HEK293 (cell line): ENCODE measurements around the gene C16orf74.
A peak's percentile ranks its signal among the peaks of the same experiment; 100 is the strongest.

Experiments used
- CTCF ChIA-PET: fragments of 350-600 bp; formaldehyde crosslinking; extraction: SDS; loops from one replicate; lab custom pipeline; 2021; ENCODE audit warnings: antibody characterized with exemption; lab: Yijun Ruan, JAX
- POLR2A ChIA-PET: fragments of 300-600 bp; formaldehyde crosslinking; extraction: SDS; loops from one replicate; lab custom pipeline; 2020; ENCODE audit warnings: antibody characterized with exemption, inconsistent platforms; lab: Yijun Ruan, JAX
- H3K27ac ChIP-seq: fragments of 200-500 bp; sonication (Bioruptor generic); 2 replicates; pipeline ENCODE4 v1.5.1; 2014; ENCODE audit warnings: low read depth, low read length, control low read depth, inconsistent platforms; ENCODE audit errors: extremely low read depth
- H3K36me3 ChIP-seq, 2 experiments: fragments of 200-500 bp in 1 of 2; sonication (Bioruptor generic) in 1 of 2; 1 replicate in 1 of 2; 2 replicates in 1 of 2; pipeline ENCODE4 v1.5.1; 2014 to 2017; ENCODE audit warnings: inconsistent platforms in 2 of 2, low read length in 2 of 2; ENCODE audit not compliant: control insufficient read depth in 2 of 2, insufficient read depth in 1 of 2
- H3K4me1 ChIP-seq: fragments of 200-500 bp; sonication (Bioruptor generic); 2 replicates; pipeline ENCODE4 v1.5.1; 2014; ENCODE audit warnings: mild to moderate bottlenecking, low read length, inconsistent platforms; ENCODE audit not compliant: control insufficient read depth, insufficient read depth
- H3K4me3 ChIP-seq: 2 replicates; pipeline ENCODE4 v1.5.1; 2011; ENCODE audit warnings: low read depth, mild to moderate bottlenecking, control low read depth, low read length, moderate library complexity
- H3K9me3 ChIP-seq: fragments of 200-500 bp; sonication (Bioruptor generic); 2 replicates; pipeline ENCODE4 v1.5.1; 2014; ENCODE audit warnings: low read depth, low read length, inconsistent platforms; ENCODE audit not compliant: control insufficient read depth, insufficient read depth
- EGR2 ChIP-seq: fragments of 450-650 bp; formaldehyde crosslinking; IDR thresholded peaks from 2 replicates; pipeline ENCODE4 v1.5.1; 2016; ENCODE audit warnings: low read depth, missing biosample characterization, missing genetic modification characterization
- GFI1B ChIP-seq: fragments of 450-650 bp; formaldehyde crosslinking; IDR thresholded peaks from 2 replicates; pipeline ENCODE4 v1.5.1; 2016; ENCODE audit warnings: missing biosample characterization, missing genetic modification characterization
- KLF8 ChIP-seq: fragments of 450-650 bp; formaldehyde crosslinking; IDR thresholded peaks from 2 replicates; pipeline ENCODE4 v1.5.1; 2016; ENCODE audit warnings: missing biosample characterization, missing genetic modification characterization
- PRDM1 ChIP-seq: fragments of 450-650 bp; formaldehyde crosslinking; IDR thresholded peaks from 2 replicates; pipeline ENCODE4; 2016; ENCODE audit warnings: missing biosample characterization, missing genetic modification characterization
- SP2 ChIP-seq: fragments of 450-650 bp; formaldehyde crosslinking; IDR thresholded peaks from 2 replicates; pipeline ENCODE4 v1.5.1; 2016; ENCODE audit warnings: missing biosample characterization, missing genetic modification characterization
- TRIM28 ChIP-seq: IDR thresholded peaks from 2 replicates; pipeline ENCODE4 v1.6.1; 2011; ENCODE audit warnings: low read length, control low read depth, borderline replicate concordance
- ZFHX2 ChIP-seq: fragments of 450-650 bp; formaldehyde crosslinking; conservative IDR thresholded peaks from 2 replicates; pipeline ENCODE4 v1.5.1; 2016; ENCODE audit warnings: missing biosample characterization, missing genetic modification characterization
- ZNF138 ChIP-seq: fragments of 450-650 bp; formaldehyde crosslinking; IDR thresholded peaks from 2 replicates; pipeline ENCODE4 v1.5.1; 2016; ENCODE audit warnings: missing biosample characterization, missing genetic modification characterization, borderline replicate concordance
- ZNF223 ChIP-seq: fragments of 450-650 bp; formaldehyde crosslinking; IDR thresholded peaks from 2 replicates; pipeline ENCODE4 v1.5.1; 2016; ENCODE audit warnings: missing biosample characterization, missing genetic modification characterization
- ZNF335 ChIP-seq: fragments of 450-650 bp; formaldehyde crosslinking; conservative IDR thresholded peaks from 2 replicates; pipeline ENCODE4 v1.5.1; 2016; ENCODE audit warnings: missing biosample characterization, missing genetic modification characterization
- ZNF350 ChIP-seq: fragments of 450-650 bp; formaldehyde crosslinking; IDR thresholded peaks from 2 replicates; pipeline ENCODE4 v1.5.0; 2017; ENCODE audit warnings: missing biosample characterization, mild to moderate bottlenecking, missing genetic modification characterization
- ZNF433 ChIP-seq: fragments of 450-650 bp; formaldehyde crosslinking; IDR thresholded peaks from 2 replicates; pipeline ENCODE4 v1.5.1; 2016; ENCODE audit warnings: missing biosample characterization, missing genetic modification characterization, low read depth
- ZNF473 ChIP-seq: fragments of 450-650 bp; formaldehyde crosslinking; IDR thresholded peaks from 2 replicates; pipeline ENCODE4 v1.5.1; 2017; ENCODE audit warnings: missing biosample characterization, missing genetic modification characterization
- ZNF530 ChIP-seq: fragments of 450-650 bp; formaldehyde crosslinking; IDR thresholded peaks from 2 replicates; pipeline ENCODE4 v1.5.1; 2016; ENCODE audit warnings: low read depth, missing biosample characterization, missing genetic modification characterization
- ZNF600 ChIP-seq: fragments of 450-650 bp; formaldehyde crosslinking; IDR thresholded peaks from 2 replicates; pipeline ENCODE4 v1.5.1; 2016; ENCODE audit warnings: missing biosample characterization, missing genetic modification characterization
- ZNF692 ChIP-seq: fragments of 450-650 bp; formaldehyde crosslinking; IDR thresholded peaks from 2 replicates; pipeline ENCODE4 v1.5.1; 2016; ENCODE audit warnings: missing biosample characterization, missing genetic modification characterization
- ZNF707 ChIP-seq: fragments of 450-650 bp; formaldehyde crosslinking; IDR thresholded peaks from 2 replicates; pipeline ENCODE4 v1.5.1; 2016; ENCODE audit warnings: missing biosample characterization, missing genetic modification characterization
- TF ChIP-seq, protein P1 (sequence below): fragments of 450-650 bp; formaldehyde crosslinking; IDR thresholded peaks from 2 replicates; pipeline ENCODE4 v1.5.1; 2017; ENCODE audit warnings: missing biosample characterization, missing genetic modification characterization
- TF ChIP-seq, protein P2 (sequence below): fragments of 450-650 bp; formaldehyde crosslinking; IDR thresholded peaks from 2 replicates; pipeline ENCODE4 v1.5.1; 2016; ENCODE audit warnings: missing biosample characterization, missing genetic modification characterization
- TF ChIP-seq, protein P3 (sequence below): fragments of 450-650 bp; formaldehyde crosslinking; IDR thresholded peaks from 2 replicates; pipeline ENCODE4 v1.5.1; 2017; ENCODE audit warnings: missing biosample characterization, mild to moderate bottlenecking, missing genetic modification characterization, moderate library complexity

Gene C16orf74

GRCh38 chr16:85704900-85705846, 45.7 kb downstream of the C16orf74 start:
- Histone ChIP-seq H3K36me3 (no peaks in the 10 kb centered on the region), H3K9me3 (no peaks in the 10 kb centered on the region), H3K4me3 (no peak overlapping the region), H3K4me1 (no peaks in the 10 kb centered on the region), H3K27ac (no peak overlapping the region)
- TF ChIP-seq EGR2 (tag by site-specific recombination): peak; percentile 62
- TF ChIP-seq ZNF600: no peak
- TF ChIP-seq ZFHX2 (tag by site-specific recombination): peak; percentile 64
- no peak for TF ChIP-seq ZNF473 (tag by site-specific recombination)
- POLR2A ChIA-PET: interaction anchor here (0.6 kb wide), 2 partner anchors 20 to 91 kb away, joined by 3 to 5 read pairs; no protein-coding TSS in a partner anchor
- CTCF ChIA-PET: interaction anchor here (0.6 to 0.8 kb wide), 2 partner anchors 12 to 13 kb away, joined by 3 to 6 read pairs; no protein-coding TSS in a partner anchor

DNA sequence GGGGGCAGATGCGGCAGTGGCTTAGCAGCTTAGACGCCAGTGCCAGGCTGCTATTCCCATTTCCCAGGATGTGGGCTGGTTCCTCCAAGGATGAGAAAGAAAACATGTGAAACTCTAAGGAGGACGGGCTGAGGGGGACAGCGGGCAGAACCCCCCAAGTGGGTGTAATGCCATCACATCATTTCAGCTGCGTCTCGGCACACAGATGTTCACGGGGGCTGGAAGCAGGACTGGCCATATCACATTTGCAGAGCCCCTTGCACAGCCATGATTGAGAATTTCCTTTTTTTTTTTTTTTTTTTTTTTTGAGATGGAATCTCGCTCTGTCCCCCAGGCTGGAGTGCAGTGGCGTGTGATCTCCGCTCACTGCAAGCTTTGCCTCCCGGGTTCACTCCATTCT, 46.9 kb downstream of the C16orf74 start:
- H3K27ac ChIP-seq: no peak overlapping the region
- H3K9me3 ChIP-seq: no peaks in the 10 kb centered on the region
- H3K4me1 ChIP-seq: no peaks in the 10 kb centered on the region
- no peaks in the 10 kb centered on the region for H3K36me3 ChIP-seq
- CTCF ChIA-PET: interaction anchor here (0.7 kb wide), 1 partner anchor 240 kb away, joined by 4 read pairs; no protein-coding TSS in a partner anchor
- TF ChIP-seq ZNF433 (no peak), TRIM28 (no peak), ZNF707 (no peak), ZNF692 (tag by site-specific recombination) (no peak), ZNF530 (no peak), ZNF335 (tag by site-specific recombination) (no peak), GFI1B (tag by site-specific recombination) (no peak), PRDM1 (tag by site-specific recombination) (no peak)
- TF ChIP-seq, all 188 proteins: peak for 0
- POLR2A ChIA-PET: no interaction called here
- H3K4me3 ChIP-seq: no peak overlapping the region

GRCh38 chr16:85699628-85700027, 51.3 kb downstream of the C16orf74 start:
- Histone ChIP-seq H3K36me3 (no peaks in the 10 kb centered on the region), H3K4me3 (no peak overlapping the region), H3K27ac (no peak overlapping the region), H3K4me1 (no peaks in the 10 kb centered on the region), H3K9me3 (no peaks in the 10 kb centered on the region)
- ChIA-PET POLR2A (no interaction called here), CTCF (interaction anchor here (1.4 kb wide), 1 partner anchor 18 kb away, joined by 3 read pairs; no protein-coding TSS in a partner anchor)
- TF ChIP-seq ZNF350 (peak; percentile 79; the same call in 1 of the 2 replicates), KLF8 (tag by site-specific recombination) (no peak), SP2 (tag by site-specific recombination) (peak; percentile 32; the same call in 1 of the 2 replicates), ZNF223 (tag by site-specific recombination) (no peak), ZNF138 (tag by site-specific recombination) (no peak), ZFHX2 (tag by site-specific recombination) (peak; percentile 58)
- TF ChIP-seq, protein P1, sequence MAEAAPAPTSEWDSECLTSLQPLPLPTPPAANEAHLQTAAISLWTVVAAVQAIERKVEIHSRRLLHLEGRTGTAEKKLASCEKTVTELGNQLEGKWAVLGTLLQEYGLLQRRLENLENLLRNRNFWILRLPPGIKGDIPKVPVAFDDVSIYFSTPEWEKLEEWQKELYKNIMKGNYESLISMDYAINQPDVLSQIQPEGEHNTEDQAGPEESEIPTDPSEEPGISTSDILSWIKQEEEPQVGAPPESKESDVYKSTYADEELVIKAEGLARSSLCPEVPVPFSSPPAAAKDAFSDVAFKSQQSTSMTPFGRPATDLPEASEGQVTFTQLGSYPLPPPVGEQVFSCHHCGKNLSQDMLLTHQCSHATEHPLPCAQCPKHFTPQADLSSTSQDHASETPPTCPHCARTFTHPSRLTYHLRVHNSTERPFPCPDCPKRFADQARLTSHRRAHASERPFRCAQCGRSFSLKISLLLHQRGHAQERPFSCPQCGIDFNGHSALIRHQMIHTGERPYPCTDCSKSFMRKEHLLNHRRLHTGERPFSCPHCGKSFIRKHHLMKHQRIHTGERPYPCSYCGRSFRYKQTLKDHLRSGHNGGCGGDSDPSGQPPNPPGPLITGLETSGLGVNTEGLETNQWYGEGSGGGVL (tag by site-specific recombination): 0 out of 2 replicates have a peak, but pooled peaks have one; percentile 46
- TF ChIP-seq, protein P2, sequence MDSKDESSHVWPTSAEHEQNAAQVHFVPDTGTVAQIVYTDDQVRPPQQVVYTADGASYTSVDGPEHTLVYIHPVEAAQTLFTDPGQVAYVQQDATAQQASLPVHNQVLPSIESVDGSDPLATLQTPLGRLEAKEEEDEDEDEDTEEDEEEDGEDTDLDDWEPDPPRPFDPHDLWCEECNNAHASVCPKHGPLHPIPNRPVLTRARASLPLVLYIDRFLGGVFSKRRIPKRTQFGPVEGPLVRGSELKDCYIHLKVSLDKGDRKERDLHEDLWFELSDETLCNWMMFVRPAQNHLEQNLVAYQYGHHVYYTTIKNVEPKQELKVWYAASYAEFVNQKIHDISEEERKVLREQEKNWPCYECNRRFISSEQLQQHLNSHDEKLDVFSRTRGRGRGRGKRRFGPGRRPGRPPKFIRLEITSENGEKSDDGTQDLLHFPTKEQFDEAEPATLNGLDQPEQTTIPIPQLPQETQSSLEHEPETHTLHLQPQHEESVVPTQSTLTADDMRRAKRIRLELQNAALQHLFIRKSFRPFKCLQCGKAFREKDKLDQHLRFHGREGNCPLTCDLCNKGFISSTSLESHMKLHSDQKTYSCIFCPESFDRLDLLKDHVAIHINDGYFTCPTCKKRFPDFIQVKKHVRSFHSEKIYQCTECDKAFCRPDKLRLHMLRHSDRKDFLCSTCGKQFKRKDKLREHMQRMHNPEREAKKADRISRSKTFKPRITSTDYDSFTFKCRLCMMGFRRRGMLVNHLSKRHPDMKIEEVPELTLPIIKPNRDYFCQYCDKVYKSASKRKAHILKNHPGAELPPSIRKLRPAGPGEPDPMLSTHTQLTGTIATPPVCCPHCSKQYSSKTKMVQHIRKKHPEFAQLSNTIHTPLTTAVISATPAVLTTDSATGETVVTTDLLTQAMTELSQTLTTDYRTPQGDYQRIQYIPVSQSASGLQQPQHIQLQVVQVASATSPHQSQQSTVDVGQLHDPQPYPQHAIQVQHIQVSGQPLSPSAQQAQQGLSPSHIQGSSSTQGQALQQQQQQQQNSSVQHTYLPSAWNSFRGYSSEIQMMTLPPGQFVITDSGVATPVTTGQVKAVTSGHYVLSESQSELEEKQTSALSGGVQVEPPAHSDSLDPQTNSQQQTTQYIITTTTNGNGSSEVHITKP (tag by site-specific recombination): peak; percentile 49; the same call in 1 of the 2 replicates
- TF ChIP-seq, protein P3, sequence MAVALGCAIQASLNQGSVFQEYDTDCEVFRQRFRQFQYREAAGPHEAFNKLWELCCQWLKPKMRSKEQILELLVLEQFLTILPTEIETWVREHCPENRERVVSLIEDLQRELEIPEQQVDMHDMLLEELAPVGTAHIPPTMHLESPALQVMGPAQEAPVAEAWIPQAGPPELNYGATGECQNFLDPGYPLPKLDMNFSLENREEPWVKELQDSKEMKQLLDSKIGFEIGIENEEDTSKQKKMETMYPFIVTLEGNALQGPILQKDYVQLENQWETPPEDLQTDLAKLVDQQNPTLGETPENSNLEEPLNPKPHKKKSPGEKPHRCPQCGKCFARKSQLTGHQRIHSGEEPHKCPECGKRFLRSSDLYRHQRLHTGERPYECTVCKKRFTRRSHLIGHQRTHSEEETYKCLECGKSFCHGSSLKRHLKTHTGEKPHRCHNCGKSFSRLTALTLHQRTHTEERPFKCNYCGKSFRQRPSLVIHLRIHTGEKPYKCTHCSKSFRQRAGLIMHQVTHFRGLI (tag by site-specific recombination): peak; percentile 78; the same call in 1 of the 2 replicates
